Muscle of leg (tissue), 11 donors: ENCODE results near the gene MAML1. TPM values are rescaled to one million over a fixed set of nuclear protein-coding genes. Genes with fewer than 3 reads are reported as not detected.
A peak's percentile ranks its signal among the peaks of the same experiment; 100 is the strongest.
"Not testable (repeated sequence)": the region's sequence is repeated elsewhere in the genome, so short reads cannot be mapped to it uniquely, and the experiment has no call there.

Experiments used
- DNase-seq: peaks from one replicate; pipeline ENCODE4 v3.0.0; 2013
- H3K27ac ChIP-seq: one replicate; pipeline ENCODE4 v1.5.1; 2013; ENCODE audit warnings: mild to moderate bottlenecking, low read length, control low read depth
- H3K27me3 ChIP-seq: one replicate; pipeline ENCODE4 v1.6.1; 2013; ENCODE audit warnings: low read length; ENCODE audit not compliant: control insufficient read depth, insufficient read depth
- H3K36me3 ChIP-seq: one replicate; pipeline ENCODE4 v1.6.1; 2013; ENCODE audit warnings: low read length; ENCODE audit not compliant: control insufficient read depth, insufficient read depth
- H3K4me1 ChIP-seq: one replicate; pipeline ENCODE4 v1.6.1; 2013; ENCODE audit warnings: low read length; ENCODE audit not compliant: control insufficient read depth, insufficient read depth
- H3K4me3 ChIP-seq: one replicate; pipeline ENCODE4 v1.5.1; 2013; ENCODE audit warnings: low read length, control low read depth
- H3K9me3 ChIP-seq: replicated peaks from 2 replicates; pipeline ENCODE4 v1.6.1; 2013; ENCODE audit warnings: low read depth, low read length; ENCODE audit not compliant: control insufficient read depth
- WGBS: methylation state at CpG from one replicate; pipeline ENCODE4 v1.1.5; 2013; ENCODE audit warnings: missing lambda C conversion rate; ENCODE audit not compliant: insufficient coverage; 5-methylcytosine and 5-hydroxymethylcytosine counted together
- polyA plus RNA-seq, 8 donors: library from polyadenylated mRNA; unstranded; fragments of 120-200 nt; gene quantifications; one replicate each; pipeline versions ENCODE4 v1.2.1 to v1.2.3, GENCODE V29; 2013; ENCODE audit warnings: inconsistent platforms in 1 of 8, low replicate concordance in 1 of 8; ENCODE audit not compliant: insufficient read length in 8 of 8, insufficient read depth in 1 of 8
- total RNA-seq: library from RNA; stranded (reverse); fragments of 120-200 nt; gene quantifications from one replicate; pipeline ENCODE4 v1.2.4, GENCODE V29; 2013

The MAML1 gene
- total and polyA plus RNA-seq, 9 donors, result 11.3 to 35.1 (median 27.0) TPM

DNA sequence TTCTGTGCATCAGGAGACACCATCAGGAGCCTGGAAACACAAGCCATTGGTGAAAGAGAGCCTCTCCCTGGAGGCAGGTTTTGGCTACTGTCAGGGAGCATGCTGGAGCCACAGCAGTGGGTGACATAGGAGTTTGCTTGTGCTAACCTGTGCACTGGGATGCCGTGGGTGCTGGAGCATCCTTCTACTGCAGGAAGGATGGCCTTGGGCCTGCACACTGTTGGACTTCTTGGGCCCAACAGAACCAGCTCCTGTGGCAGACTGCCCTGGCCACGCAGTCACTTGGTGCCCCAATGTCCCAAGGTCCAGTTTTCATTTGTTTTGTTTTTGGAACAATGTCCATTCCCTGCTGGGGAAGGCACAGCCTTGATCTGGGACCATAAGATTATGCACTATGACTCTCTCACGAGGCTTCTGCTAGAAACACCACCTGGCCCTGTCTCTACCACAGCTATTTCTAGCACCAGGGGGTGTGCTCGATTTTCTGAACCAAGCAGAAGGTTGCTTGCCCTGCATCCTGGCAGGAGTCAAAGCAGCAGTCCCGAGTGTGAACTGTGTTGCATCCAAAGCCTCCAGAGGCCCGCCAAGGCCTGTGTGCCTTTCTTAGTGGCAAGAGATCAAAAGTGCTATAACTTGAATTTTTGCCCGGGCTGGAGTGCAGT lies 55.7 kb downstream of the MAML1 start:
- no peak overlapping the region for H3K4me3 ChIP-seq
- WGBS, result 89% methylated on average over 6 of the region's 7 CpGs

DNA sequence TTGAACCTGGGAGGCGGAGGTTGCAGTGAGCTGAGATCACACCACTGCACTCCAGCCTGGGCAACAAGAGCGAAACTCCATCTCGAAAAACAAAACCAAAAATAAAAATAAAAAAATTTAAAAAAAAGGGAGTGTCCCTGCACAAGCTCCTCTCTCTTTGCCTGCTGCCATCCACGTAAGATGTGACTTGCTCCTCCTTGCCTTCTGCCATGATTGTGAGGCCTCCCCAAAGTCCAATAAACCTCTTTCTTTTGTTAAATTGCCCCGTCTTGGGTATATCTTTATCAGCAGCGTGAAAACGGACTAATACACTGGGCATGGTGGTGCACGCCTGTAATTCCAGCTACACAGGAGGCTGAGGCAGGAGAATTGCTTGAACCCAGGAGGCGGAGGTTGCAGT lies 56.7 kb downstream of the MAML1 start:
- not testable (repeated sequence) for DNase-seq, H3K36me3 ChIP-seq, H3K27ac ChIP-seq, H3K9me3 ChIP-seq, H3K27me3 ChIP-seq, H3K4me3 ChIP-seq
- 92% methylated on average over 5 of the region's 9 CpGs for whole genome bisulfite sequencing
- H3K4me1 ChIP-seq, result peaks cover 14% of the 10 kb centered on the region

More for the DNA sequence above, 55.7 kb downstream of the MAML1 start:
- DNase-seq, result no peak
- Histone ChIP-seq H3K4me1 (peaks cover 4% of the 10 kb centered on the region), H3K9me3 (no peaks in the 10 kb centered on the region), H3K27me3 (no peaks in the 10 kb centered on the region), H3K27ac (no peak overlapping the region), H3K36me3 (no peaks in the 10 kb centered on the region)

DNA sequence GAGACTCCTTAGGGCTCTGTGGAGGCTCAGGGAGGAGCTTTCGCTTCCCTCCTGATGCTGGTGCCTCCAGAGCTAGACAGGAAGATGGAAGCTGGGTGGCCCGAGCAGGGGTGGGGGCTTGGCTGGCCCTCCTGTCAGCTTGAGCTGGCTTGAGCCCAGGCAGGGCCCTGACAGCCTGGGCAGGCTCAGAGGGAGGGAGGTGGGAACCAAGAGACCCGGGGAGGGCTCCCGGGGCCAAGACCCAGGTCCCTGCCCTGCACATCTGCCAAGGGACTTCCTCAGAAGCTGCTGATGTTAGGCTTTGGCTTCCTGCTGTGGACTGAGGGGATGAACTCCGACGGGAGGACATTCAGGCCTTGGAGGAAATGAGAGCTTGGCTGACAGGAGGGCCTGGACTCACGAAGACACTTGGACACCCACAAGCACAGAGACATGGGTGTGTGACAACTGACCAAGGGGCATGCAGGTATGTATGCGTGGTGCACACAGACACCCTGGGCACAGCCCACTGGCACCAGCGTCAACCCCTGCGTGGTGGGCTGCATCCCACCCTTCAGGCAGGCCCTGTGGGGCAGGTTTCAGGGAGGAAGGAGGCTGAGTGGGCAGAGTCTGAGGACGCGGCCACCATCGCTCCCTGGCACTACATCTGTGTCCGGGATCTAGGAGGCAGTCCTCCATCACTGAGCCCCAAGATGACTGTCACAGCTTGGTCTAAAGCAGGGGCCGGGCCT lies 59.4 kb downstream of the MAML1 start:
- no peak overlapping the region for H3K4me3 ChIP-seq
- WGBS, result 57% methylated on average over 15 of the region's 15 CpGs
- DNase-seq, result peak; percentile 76
- H3K27me3 ChIP-seq, result peaks cover 9% of the 10 kb centered on the region
- H3K9me3 ChIP-seq, result no peaks in the 10 kb centered on the region
- H3K36me3 ChIP-seq, result peaks cover 4% of the 10 kb centered on the region
- peaks cover 34% of the 10 kb centered on the region for H3K4me1 ChIP-seq
- no peak overlapping the region for H3K27ac ChIP-seq

DNA sequence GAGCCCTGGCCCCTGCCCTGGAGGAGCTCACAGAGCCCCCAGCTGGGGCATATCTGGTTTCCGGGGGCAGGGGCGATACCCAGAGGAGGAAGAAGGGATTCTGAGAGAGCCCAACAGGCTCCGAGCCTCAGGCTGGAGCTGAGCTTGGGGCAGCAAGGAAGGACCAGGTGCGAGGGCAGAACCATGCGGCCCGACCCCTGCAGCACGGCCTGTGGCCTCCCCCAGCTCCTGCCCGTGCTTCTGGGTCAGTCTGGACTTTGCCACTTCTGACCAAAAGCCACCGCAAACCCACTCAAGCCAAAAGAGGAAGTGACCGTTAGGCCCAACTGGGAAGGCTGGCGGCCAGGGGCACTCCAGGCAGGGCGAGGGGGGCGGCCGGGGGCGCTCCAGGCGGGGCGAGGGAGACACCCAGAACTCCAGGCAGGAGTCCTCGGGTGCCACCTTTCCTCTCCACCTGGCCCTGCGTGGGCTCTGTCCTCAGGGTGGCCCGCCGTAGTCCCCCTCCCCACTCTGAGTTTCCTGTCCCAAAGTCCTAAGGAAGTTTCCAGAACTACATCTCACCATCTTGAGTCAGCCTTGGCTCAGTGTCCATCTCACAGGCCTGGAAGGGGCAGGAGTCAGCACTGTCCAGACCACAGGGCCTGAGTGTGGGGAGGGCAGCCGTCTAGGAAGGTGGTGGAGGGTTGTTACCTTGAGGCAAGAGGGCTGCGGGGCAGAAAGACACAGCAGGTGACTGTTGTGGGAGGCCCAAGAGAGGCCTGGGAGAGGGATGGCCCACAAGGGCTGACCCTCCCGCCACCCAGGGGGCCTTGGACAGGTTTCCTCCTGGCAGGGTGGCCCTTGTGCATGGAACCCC lies 60.2 kb downstream of the MAML1 start:
- H3K36me3 ChIP-seq, result peaks cover 10% of the 10 kb centered on the region
- H3K9me3 ChIP-seq, result no peaks in the 10 kb centered on the region
- WGBS, result 75% methylated on average over 20 of the region's 24 CpGs
- H3K27me3 ChIP-seq, result peaks cover 9% of the 10 kb centered on the region
- H3K4me3 ChIP-seq, result no peak overlapping the region
- H3K4me1 ChIP-seq, result peaks cover 34% of the 10 kb centered on the region
- DNase-seq, result no peak
- H3K27ac ChIP-seq, result no peak overlapping the region

DNA sequence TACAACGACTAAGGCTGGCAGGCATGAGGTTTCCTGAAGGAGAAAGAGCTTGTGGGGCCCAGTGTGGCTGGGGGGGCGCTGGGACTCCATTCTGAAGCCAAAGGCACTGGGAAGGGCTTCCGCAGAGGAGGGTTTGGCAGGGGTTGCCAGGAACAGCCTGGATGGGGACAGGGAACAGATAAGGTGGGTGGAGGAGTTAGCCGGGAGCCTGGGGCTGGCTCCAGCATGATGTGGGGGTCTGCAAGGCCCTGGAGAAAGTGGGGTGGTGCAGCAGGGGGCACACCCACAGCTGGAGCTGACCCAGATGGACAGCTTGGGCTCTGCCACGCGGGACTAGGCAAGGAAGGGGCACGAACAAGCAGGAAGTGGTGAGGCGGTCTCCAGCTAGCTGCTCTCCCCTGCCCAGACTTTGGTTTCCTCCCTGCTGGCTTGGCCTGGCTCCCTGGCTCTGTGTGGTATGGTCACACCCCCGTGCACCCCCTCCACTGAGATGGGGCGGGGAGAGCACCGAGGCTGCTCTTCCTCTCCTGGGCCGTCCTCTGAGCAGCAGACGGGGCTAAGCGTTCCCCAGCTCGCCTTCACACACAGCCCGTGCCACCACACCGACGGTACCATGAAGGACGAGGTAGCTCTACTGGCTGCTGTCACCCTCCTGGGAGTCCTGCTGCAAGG lies 61.0 kb downstream of the MAML1 start, which contains the start of gene LTC4S:
LTC4S (plus strand) TSS at position 519 of the 672 bp plus-strand sequence; CDS start at position 614, 95 bp downstream.
- no peak within 1 kb of the TSS for H3K27ac ChIP-seq
- H3K36me3 ChIP-seq, result peaks cover 18% of the 10 kb centered on the region
- no peaks in the 10 kb centered on the region for H3K9me3 ChIP-seq
- peaks cover 34% of the 10 kb centered on the region for H3K4me1 ChIP-seq
- peak within 1 kb of the TSS; percentile 10 for H3K4me3 ChIP-seq
- peak; percentile 83 for DNase-seq
- H3K27me3 ChIP-seq, result peaks cover 9% of the 10 kb centered on the region
- WGBS, result 25% methylated on average over 10 of the region's 19 CpGs

DNA sequence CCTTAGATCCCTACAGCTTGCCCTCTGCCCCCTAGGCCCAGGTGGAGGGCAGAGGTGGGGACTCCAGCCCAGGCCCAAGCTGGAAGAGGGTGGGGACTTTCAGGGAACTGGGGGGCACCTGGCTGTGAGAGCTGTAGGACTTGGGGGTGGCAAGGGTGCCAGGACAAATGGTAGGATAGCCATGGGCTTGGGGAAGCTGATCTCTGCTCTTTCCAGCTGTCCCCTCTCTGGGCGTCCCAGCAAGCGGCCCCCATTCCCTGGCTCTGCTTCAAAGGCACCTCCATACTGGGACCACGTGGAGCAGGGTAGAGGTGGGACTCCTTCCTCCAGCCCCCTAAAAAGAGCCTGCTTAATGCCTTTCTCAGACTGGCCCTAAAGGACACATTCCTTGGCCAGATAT lies 61.5 kb downstream of the MAML1 start:
- no peak for DNase-seq
- Histone ChIP-seq H3K27me3 (peaks cover 9% of the 10 kb centered on the region), H3K9me3 (no peaks in the 10 kb centered on the region), H3K36me3 (peaks cover 23% of the 10 kb centered on the region), H3K27ac (no peak overlapping the region), H3K4me1 (peaks cover 34% of the 10 kb centered on the region), H3K4me3 (peak overlapping the region; percentile 10)
- no CpG with 5 or more reads among the region's 3 CpGs for WGBS

DNA sequence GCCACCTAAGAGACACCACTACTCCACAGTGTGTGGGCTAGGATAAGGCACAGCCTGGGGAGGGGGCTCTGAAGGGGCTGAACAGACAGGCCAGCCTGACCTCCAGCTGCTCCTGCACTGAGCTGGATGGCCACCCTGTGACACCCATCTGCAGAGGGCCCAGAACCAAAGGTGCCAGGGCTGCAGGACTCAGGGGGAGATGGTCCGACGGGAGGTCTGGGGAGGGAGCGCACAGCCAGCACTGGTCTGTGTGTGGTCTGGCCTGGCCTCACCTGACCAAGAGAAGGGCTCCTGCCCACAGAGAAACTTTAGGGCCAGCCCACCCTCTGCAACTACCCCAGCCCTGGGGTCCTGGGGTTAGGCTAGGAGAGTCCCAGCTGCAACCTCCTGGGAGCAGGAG lies 62.0 kb downstream of the MAML1 start:
- no peak overlapping the region for H3K27ac ChIP-seq
- no peak for DNase-seq
- peaks cover 27% of the 10 kb centered on the region for H3K36me3 ChIP-seq
- peaks cover 9% of the 10 kb centered on the region for H3K27me3 ChIP-seq
- no CpG with 5 or more reads among the region's 3 CpGs for WGBS
- peaks cover 34% of the 10 kb centered on the region for H3K4me1 ChIP-seq
- no peaks in the 10 kb centered on the region for H3K9me3 ChIP-seq
- peak overlapping the region; percentile 10 for H3K4me3 ChIP-seq

DNA sequence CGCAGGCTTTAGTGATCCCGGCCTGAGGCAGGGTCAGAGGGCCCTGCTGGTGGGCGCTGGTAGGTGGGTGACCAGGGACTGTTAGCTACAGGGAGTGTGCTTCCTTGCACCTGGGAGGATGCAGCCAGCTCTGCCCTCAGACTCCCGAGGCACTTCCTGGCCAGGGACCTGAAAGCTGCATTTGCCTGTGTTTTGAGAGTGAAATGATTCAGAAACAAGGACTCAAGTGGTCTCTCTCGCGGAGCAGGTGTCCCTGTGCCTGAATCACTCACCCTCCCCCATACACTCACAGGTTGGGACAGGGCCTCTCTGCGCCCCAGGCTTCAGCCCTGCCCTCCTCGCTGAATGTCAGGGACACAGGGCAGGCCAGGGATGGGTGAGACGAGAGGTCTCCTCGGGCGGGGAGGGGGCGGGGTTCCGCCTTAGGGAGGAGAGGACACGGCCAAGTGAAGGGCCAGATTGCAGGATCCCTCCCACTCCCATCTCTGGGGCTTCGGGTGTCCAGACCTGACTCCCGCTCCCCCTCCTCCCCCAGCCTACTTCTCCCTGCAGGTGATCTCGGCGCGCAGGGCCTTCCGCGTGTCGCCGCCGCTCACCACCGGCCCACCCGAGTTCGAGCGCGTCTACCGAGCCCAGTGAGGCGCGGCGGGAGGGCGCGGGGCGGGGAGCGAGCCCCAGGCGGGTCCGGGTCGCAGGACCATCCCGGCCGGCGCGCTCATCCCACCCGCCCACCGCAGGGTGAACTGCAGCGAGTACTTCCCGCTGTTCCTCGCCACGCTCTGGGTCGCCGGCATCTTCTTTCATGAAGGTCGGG lies 62.6 kb downstream of the MAML1 start:
- 6% methylated on average over 44 of the region's 53 CpGs for WGBS
- DNase-seq, result no peak
- no peak overlapping the region for H3K27ac ChIP-seq

More for the DNA sequence above, 62.6 kb downstream of the MAML1 start:
- H3K36me3 ChIP-seq, result peaks cover 34% of the 10 kb centered on the region
- peaks cover 34% of the 10 kb centered on the region for H3K4me1 ChIP-seq
- H3K4me3 ChIP-seq, result peak overlapping the region; percentile 31
- H3K27me3 ChIP-seq, result peaks cover 9% of the 10 kb centered on the region
- H3K9me3 ChIP-seq, result no peaks in the 10 kb centered on the region
